CD4-positive, alpha-beta T cell (primary cell): Measurements from ENCODE around the gene ZCCHC7. TPM values are rescaled to one million over a fixed set of nuclear protein-coding genes. Genes with fewer than 3 reads are reported as not detected.

Experiments used
- ATAC-seq: fragments of 200-7000 bp; cut with Tn5 transposase; one replicate; pipeline ENCODE4 v1.10.0; 2022; ENCODE audit warnings: mild to moderate bottlenecking; ENCODE audit not compliant: poor library complexity
- CTCF ChIA-PET: fragments of 350-600 bp; sonication (Branson Sonifier 250); formaldehyde crosslinking; loops from one replicate; lab custom pipeline; 2021; ENCODE audit warnings: antibody characterized with exemption, inconsistent platforms; lab: Charles Lee
- POLR2A ChIA-PET: fragments of 350-600 bp; sonication (Branson Sonifier 250); formaldehyde crosslinking; loops from one replicate; lab custom pipeline; 2021; ENCODE audit warnings: antibody characterized with exemption, inconsistent platforms; lab: Charles Lee
- DNase-seq, 14 experiments: peaks; one replicate each; pipeline ENCODE4 v3.0.0-alpha.2; 2013 to 2020; ENCODE audit warnings: mixed read lengths in 2 of 14
- H3K27ac ChIP-seq, 2 donors: one replicate each; pipeline versions ENCODE4 v1.5.1 to v1.7.0; 2013; ENCODE audit warnings: low read length in 2 of 2, low read depth in 1 of 2, mild to moderate bottlenecking in 1 of 2
- H3K27me3 ChIP-seq, 2 experiments: 1 replicate in 1 of 2; 2 replicates in 1 of 2; pipeline versions ENCODE4 v1.6.1 to v1.7.0; 2013; ENCODE audit warnings: low read length in 2 of 2, control low read depth in 1 of 2, mild to moderate bottlenecking in 1 of 2, moderate library complexity in 1 of 2; ENCODE audit not compliant: insufficient read depth in 2 of 2, control insufficient read depth in 1 of 2
- H3K36me3 ChIP-seq: one replicate; pipeline ENCODE4 v1.6.1; 2013; ENCODE audit warnings: low read length, control low read depth; ENCODE audit not compliant: insufficient read depth
- H3K4me1 ChIP-seq: one replicate; pipeline ENCODE4 v1.6.1; 2013; ENCODE audit warnings: low read length, control low read depth; ENCODE audit not compliant: insufficient read depth
- H3K4me3 ChIP-seq: one replicate; pipeline ENCODE4 v1.5.1; 2013; ENCODE audit warnings: mild to moderate bottlenecking, low read length, moderate library complexity
- H3K9me3 ChIP-seq, 2 experiments: 1 replicate in 1 of 2; 2 replicates in 1 of 2; pipeline versions ENCODE4 v1.6.1 to v1.7.0; 2013; ENCODE audit warnings: low read length in 2 of 2, mild to moderate bottlenecking in 2 of 2, control low read depth in 1 of 2, moderate library complexity in 1 of 2; ENCODE audit not compliant: control insufficient read depth in 1 of 2, insufficient read depth in 1 of 2
- H3K27ac Mint-ChIP-seq: one replicate; pipeline ENCODE4 v1.8.0; 2020; ENCODE audit warnings: mixed read lengths
- H3K27me3 Mint-ChIP-seq: one replicate; pipeline ENCODE4 v1.8.0; 2021; ENCODE audit warnings: mixed read lengths
- H3K36me3 Mint-ChIP-seq: one replicate; pipeline ENCODE4 v1.8.0; 2021; ENCODE audit warnings: low read depth, mixed read lengths
- H3K4me1 Mint-ChIP-seq: one replicate; pipeline ENCODE4 v1.8.0; 2021; ENCODE audit warnings: low read depth, mixed read lengths
- H3K4me3 Mint-ChIP-seq: one replicate; pipeline ENCODE4 v1.8.0; 2020; ENCODE audit warnings: mild to moderate bottlenecking, mixed read lengths
- H3K9me3 Mint-ChIP-seq: one replicate; pipeline ENCODE4 v1.8.0; 2020; ENCODE audit warnings: mixed read lengths
- CTCF ChIP-seq: fragments of 200-600 bp; IDR thresholded peaks from one replicate; pipeline ENCODE4 v1.8.0; 2022; ENCODE audit warnings: antibody characterized with exemption, mild to moderate bottlenecking
- intact Hi-C, 2 experiments: fragments of 100-400 bp; cut with DNase I in 1 of 2; cut with micrococcal nuclease in 1 of 2; formaldehyde crosslinking; loops; one replicate each; pipeline versions ENCODE4 v1.15.1 to v1.9.0; 2023 to 2025; cut with DNase I, micrococcal nuclease
- total RNA-seq, 174 experiments: library from RNA in 2 of 174; stranded (reverse) in 2 of 174; gene quantifications; one replicate each; pipeline ENCODE4 v1.2.3 and lab custom pipeline; 2021 to 2026

The ZCCHC7 gene
- total RNA-seq, 2 experiments from 2014 or later: 40.7 to 41.0 TPM

- H3K27ac Mint-ChIP-seq: no peak overlapping the region
- peaks cover 47% of the 10 kb centered on the region for H3K4me1 Mint-ChIP-seq
- no peak for DNase-seq
- ChIA-PET CTCF (no interaction called here), POLR2A (no interaction called here)
- H3K27ac ChIP-seq: no peak overlapping the region
- no peaks in the 10 kb centered on the region for H3K9me3 ChIP-seq
- H3K4me3 ChIP-seq: no peak overlapping the region
- no peaks in the 10 kb centered on the region for H3K27me3 Mint-ChIP-seq
- intact Hi-C loops: no loop called here
- no peaks in the 10 kb centered on the region for H3K27me3 ChIP-seq
- no peak overlapping the region for H3K4me3 Mint-ChIP-seq
- TF ChIP-seq CTCF: no peak
- ATAC-seq: no peak
- peaks cover 3% of the 10 kb centered on the region for H3K36me3 ChIP-seq
- H3K9me3 Mint-ChIP-seq: no peaks in the 10 kb centered on the region
- H3K36me3 Mint-ChIP-seq: peaks cover 31% of the 10 kb centered on the region
- no peaks in the 10 kb centered on the region for H3K4me1 ChIP-seq
These were observed 117.7 kb downstream of the ZCCHC7 start for GRCh38 chr9:37238122-37238521.

DNA sequence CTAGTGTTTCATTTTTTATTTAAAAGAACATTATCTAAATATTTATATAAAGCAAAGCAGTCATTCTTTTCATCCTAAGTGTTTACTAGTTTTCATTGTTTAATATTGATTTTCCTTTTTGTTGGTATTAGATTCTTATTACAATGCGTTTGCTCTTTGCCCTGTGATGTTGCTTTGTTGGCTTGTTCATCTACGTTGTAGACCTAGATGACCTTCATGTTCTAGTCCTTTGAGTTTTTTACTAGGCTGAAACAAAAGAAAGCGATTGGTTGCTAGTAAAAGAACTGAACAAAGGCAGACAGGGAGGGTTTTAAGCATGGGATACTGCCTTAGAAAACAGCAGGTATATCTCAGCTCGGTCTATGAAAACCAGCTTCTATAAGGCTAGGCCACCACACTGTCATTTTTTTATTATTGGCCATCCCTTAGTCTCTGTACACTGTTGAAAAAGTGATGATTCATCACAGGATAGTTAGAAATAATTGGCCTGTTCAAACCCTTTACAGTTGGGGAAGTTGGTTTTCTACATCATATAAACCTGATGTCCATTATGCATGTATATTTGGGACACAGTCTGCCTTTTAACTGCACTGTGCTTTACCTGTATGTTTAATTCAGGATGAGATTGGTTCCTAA is 119.0 kb downstream of the ZCCHC7 start:
- intact Hi-C loops: no loop called here
- peaks cover 21% of the 10 kb centered on the region for H3K36me3 Mint-ChIP-seq
- no peak overlapping the region for H3K27ac ChIP-seq

GRCh38 chr9:37239921-37240320 is 119.5 kb downstream of the ZCCHC7 start:
- Histone ChIP-seq H3K27ac (no peak overlapping the region), H3K4me1 (no peaks in the 10 kb centered on the region), H3K9me3 (no peaks in the 10 kb centered on the region), H3K4me3 (no peak overlapping the region), H3K27me3 (no peaks in the 10 kb centered on the region), H3K36me3 (no peaks in the 10 kb centered on the region)
- Mint-ChIP-seq H3K4me3 (no peak overlapping the region), H3K27me3 (no peaks in the 10 kb centered on the region), H3K4me1 (peaks cover 38% of the 10 kb centered on the region), H3K27ac (no peak overlapping the region), H3K36me3 (peaks cover 20% of the 10 kb centered on the region), H3K9me3 (no peaks in the 10 kb centered on the region)
- CTCF ChIA-PET: no interaction called here
- intact Hi-C loops: no loop called here
- DNase-seq (no peak), ATAC-seq (no peak)
- POLR2A ChIA-PET: no interaction called here
- TF ChIP-seq CTCF: no peak

More for the DNA sequence above, 119.0 kb downstream of the ZCCHC7 start:
- POLR2A ChIA-PET: no interaction called here
- CTCF ChIA-PET: no interaction called here
- H3K27me3 ChIP-seq: no peaks in the 10 kb centered on the region
- H3K27me3 Mint-ChIP-seq: no peaks in the 10 kb centered on the region
- peaks cover 37% of the 10 kb centered on the region for H3K4me1 Mint-ChIP-seq
- DNase-seq (no peak), ATAC-seq (no peak)
- H3K9me3 Mint-ChIP-seq: no peaks in the 10 kb centered on the region
- H3K4me3 Mint-ChIP-seq: no peak overlapping the region
- TF ChIP-seq CTCF: no peak
- H3K4me3 ChIP-seq: no peak overlapping the region
- H3K9me3 ChIP-seq: no peaks in the 10 kb centered on the region
- no peak overlapping the region for H3K27ac Mint-ChIP-seq
- H3K4me1 ChIP-seq: no peaks in the 10 kb centered on the region
- H3K36me3 ChIP-seq: no peaks in the 10 kb centered on the region
